GM21526 (cell line): ENCODE measurements around the gene EDRF1.
A peak's percentile ranks its signal among the peaks of the same experiment; 100 is the strongest.

Source experiments
- ATAC-seq: cut with Tn5 transposase; IDR thresholded peaks from one replicate; pipeline ENCODE4 v1.9.1; 2021; ENCODE audit warnings: moderate library complexity; ENCODE audit not compliant: unreplicated experiment, low FRiP score

The EDRF1 gene

DNA sequence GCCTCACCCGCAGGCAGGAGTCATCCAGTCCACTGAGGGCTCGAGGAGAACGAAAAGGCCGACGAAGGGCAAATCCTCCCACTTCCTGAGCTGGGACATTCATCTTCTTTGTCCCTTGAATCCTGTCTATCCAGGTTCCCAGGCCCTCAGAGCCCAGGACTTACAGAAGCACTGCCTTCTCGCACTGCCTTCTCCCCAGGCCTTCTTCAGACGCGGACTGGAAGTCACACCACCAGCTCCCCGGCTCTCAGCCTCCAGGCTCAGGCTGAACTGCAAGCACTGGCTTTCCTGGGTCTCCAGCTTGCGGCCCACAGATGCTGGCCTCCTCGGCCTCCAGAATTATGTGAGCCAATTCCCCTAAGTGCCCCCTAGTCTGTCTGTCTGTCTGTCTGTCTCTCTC is 62.5 kb downstream of the EDRF1 start:
- no peak for ATAC-seq

DNA sequence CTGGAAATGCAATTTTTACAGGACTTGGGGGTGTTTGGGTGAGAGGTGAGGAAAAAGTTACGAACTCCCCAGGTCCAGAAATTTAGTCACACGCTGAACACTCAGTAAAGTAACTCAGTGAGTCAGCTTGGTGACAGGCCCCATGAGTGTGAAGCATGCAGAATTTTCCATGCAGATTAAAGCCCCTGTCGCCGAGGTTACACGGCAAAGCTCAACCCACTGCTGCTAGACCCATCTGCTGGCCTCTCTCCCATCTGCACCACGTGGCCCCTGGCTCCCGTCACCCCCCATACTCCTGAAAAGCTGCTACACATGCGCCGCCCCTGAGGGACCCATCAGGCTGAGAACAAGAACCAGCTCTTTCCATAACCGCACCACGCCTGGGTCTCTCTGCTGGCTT is 63.1 kb downstream of the EDRF1 start:
- ATAC-seq = no peak

- no peak for ATAC-seq
Observed at GRCh38 chr10:125783408-125783807, 63.9 kb downstream of the EDRF1 start.

DNA sequence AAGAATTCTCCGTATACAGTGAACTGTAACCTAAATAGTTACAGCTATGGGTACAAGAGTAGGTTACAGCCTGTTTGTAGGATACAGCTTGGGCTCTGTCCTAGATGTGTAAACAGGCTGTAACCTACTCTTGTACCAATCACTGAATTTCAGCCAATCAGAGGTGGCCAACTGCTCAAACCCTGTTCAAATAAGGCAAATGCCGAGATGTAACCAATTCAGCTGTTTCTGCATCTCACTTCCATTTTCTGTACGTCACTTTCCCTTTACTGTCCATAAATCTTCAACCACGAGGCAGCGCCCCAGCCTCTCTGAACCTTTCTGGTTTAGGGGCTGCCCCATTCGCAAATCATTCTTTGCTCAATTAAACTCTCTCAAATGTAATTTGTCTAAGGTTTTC is 64.4 kb downstream of the EDRF1 start:
- peak; percentile 90 for ATAC-seq

DNA sequence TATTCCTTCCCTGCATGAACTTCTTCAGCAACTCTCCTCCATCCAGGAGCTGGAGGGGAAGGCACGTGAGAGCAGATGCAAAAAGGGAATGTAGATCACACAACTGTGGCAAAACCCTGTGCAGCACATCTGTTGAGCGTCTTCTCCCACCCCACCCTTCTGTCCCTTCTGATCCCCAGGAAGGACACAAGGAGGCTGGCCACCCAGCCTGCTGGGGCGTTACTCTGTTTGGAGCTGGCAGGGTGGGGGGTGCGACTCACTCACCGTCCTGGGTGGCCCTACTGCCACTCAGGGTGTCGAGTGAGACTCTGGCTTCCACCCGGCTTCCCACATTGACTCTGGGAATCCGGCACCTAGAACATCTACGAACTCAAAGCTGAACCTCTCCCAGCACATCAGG is 66.3 kb downstream of the EDRF1 start:
- no peak for ATAC-seq

- ATAC-seq = no peak
Observed at GRCh38 chr10:125788156-125789034, 68.9 kb downstream of the EDRF1 start.

GRCh38 chr10:125792342-125793300 is 73.1 kb downstream of the EDRF1 start:
- no peak for ATAC-seq

DNA sequence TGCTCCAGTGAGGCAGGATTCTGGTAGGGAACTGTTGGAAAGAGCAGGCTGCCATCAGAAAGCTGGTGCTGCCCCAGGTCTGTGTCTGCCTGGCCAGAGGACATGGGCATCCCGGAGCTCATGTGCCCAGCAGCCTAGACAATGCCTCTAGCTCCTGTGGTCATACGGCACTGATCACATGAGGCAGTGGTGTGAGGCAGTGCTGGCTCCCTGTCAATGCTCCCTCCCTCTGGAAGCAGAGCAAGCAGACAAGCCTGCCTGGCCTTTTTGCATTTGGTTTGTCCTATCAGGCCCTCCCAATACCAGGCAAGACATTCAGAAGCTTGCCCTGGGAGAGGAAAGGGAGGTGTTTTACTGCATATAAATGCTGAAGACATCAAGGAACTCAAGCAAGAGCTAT is 75.6 kb downstream of the EDRF1 start:
- ATAC-seq = no peak

- no peak for ATAC-seq
Observed at GRCh38 chr10:125795637-125796190, 76.2 kb downstream of the EDRF1 start.

DNA sequence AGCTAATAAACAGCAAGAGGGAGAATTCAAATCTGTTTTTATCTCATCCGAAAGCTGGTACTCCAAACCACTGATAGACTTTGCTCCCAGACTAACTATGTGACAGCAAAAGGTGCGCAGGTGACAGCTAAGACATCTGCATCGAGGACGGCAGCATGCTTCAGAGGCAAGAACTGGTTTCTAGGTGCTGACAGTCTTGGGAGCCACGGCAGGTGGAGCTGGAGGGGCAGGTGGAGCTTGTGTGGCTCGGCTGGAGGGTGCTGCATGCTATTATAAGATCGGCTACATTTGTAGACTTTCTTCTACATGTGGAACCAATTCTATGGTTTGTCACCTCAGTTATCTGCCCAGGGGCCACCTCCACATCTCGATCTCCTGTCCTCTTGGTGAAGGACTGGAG is 77.9 kb downstream of the EDRF1 start:
- no peak for ATAC-seq

DNA sequence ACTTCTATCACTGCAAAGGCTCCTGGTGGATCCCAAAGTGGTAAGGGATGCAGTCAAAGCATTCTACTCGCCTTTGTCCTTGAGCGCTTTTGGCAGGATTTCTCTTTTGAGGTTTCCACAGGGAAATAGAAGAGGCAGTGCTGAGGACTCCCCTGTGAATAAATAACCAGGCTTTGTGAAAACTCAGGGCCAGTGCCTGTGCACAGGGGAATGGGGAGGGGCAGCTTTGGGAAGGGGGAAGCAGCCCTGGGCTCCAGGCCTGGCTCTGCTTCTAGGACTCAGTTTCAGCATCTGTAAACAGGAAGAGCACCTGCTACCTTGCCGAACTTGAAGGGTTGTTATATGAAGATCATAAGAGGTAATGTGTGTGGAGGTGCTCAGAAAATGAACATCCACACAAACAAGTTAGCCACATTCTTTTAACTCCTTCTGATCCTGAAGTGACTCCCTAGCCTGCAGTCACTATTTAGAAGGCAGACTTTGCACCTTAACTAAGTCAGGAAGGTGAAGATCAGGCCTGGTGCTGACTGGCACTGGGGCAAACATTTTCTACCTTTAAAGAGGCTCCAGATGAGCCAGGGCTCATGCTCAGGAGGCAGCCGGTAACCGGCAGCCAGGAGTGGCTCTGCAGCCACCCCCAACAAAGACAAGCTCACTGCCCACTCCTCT is 78.6 kb downstream of the EDRF1 start:
- no peak for ATAC-seq

GRCh38 chr10:125799451-125800182 is 80.1 kb downstream of the EDRF1 start:
- ATAC-seq = no peak

DNA sequence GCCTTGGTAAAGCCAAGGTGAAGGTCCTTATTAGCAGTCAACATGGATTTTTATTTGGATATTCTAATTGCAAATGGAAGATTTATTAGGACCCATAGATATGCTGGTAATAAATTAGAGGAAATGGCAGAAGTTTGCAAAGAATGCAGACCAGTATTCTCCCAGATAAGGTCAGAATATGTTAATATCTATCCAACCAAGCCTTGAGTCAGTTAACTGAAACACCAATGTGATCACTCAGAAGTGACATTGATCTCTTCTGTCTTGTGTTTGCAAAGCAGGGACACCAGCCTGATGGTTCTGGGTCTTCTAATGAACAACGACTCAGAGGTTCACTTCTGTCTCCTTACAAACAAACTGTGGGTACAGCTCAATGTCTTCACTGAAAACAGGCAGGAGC is 82.1 kb downstream of the EDRF1 start:
- no peak for ATAC-seq

GRCh38 chr10:125802131-125802530 is 82.6 kb downstream of the EDRF1 start:
- ATAC-seq = no peak

- ATAC-seq = no peak
Observed at GRCh38 chr10:125802739-125803138, 83.2 kb downstream of the EDRF1 start.

GRCh38 chr10:125808047-125808446 is 88.5 kb downstream of the EDRF1 start:
- ATAC-seq = no peak

DNA sequence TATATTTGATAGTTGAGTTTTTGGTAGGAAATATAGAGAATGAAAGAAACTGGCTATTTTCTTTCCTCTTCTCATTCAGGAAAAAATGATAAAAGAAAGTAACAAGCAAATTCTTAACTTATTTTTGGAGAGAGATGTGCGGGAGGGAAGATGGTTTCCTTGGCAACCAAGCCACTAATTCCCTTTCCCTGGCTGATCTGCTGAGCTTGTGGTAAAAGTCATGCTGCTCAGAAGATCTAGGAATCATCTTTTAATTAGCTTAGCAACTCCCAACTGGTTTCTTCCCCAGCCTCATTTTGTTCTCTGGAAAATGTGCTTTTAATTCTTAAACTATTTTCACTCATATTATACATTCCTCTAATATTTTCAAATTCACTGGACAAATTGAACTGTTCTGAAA is 91.7 kb downstream of the EDRF1 start:
- ATAC-seq = no peak

- no peak for ATAC-seq
Observed at GRCh38 chr10:125812128-125812750, 92.7 kb downstream of the EDRF1 start.
